NCI-H1105 treated with DMSO at 0.1 percent for 48 hours (cell line): ENCODE results near the gene PIP5KL1.

Source experiments
- DNase-seq: peaks from one replicate; lab custom pipeline; 2025; lab: John Stamatoyannopoulos, UW

Gene PIP5KL1

GRCh38 chr9:127873223-127873691, 57.3 kb downstream of the PIP5KL1 start:
- no peak for DNase-seq

GRCh38 chr9:127872369-127873222, 58.0 kb downstream of the PIP5KL1 start:
- no peak for DNase-seq

- DNase-seq: no peak
Measured at GRCh38 chr9:127871531-127871930, 59.0 kb downstream of the PIP5KL1 start.

- DNase-seq: no peak
Measured at GRCh38 chr9:127870887-127871286, 59.7 kb downstream of the PIP5KL1 start.
